ENCODE data around the gene SPACDR. TPM values are rescaled to one million over a fixed set of nuclear protein-coding genes. Genes with fewer than 3 reads are reported as not detected.

Gene SPACDR
- total and polyA plus RNA-seq, 9 of the 15 experiments (the other 6 are each of a cell fraction or from before 2014, with no cell fraction given), result 0.07 to 0.55 (median 0.14) TPM; not detected in 1

GRCh38 chr7:100428199-100428966 is 35.7 kb downstream of the SPACDR start, which contains the start of gene ZCWPW1 (continued):
- peak; percentile 96 for TF ChIP-seq TAF1 (IDR thresholded peaks at IDR 0.05; ENCODE audit: control insufficient read depth, extremely low read depth, insufficient read depth, low read length, severe bottlenecking)
- TF ChIP-seq ZNF280B (CRISPR knock-in tag; IDR thresholded peaks at IDR 0.05), result 0 out of 2 replicates have a peak, but pooled peaks have one; percentile 17
- peak; percentile 97 for TF ChIP-seq PML (IDR thresholded peaks at IDR 0.05; ENCODE audit: low read length)
- 0 out of 2 replicates have a peak, but pooled peaks have one; percentile 65 for TF ChIP-seq SRSF3 (IDR thresholded peaks at IDR 0.05; ENCODE audit: insufficient read depth, low read length)
- peak; percentile 57 for TF ChIP-seq SMAD1 (IDR thresholded peaks at IDR 0.05; ENCODE audit: low read depth, low read length, partially characterized antibody)
- TF ChIP-seq GABPB2 (CRISPR knock-in tag; conservative IDR thresholded peaks at IDR 0.05), result peak; percentile 80; the same call in 1 of the 2 replicates
- TF ChIP-seq ZNF324 (CRISPR knock-in tag; IDR thresholded peaks at IDR 0.05), result 0 out of 2 replicates have a peak, but pooled peaks have one; percentile 43
- TF ChIP-seq, protein P1, sequence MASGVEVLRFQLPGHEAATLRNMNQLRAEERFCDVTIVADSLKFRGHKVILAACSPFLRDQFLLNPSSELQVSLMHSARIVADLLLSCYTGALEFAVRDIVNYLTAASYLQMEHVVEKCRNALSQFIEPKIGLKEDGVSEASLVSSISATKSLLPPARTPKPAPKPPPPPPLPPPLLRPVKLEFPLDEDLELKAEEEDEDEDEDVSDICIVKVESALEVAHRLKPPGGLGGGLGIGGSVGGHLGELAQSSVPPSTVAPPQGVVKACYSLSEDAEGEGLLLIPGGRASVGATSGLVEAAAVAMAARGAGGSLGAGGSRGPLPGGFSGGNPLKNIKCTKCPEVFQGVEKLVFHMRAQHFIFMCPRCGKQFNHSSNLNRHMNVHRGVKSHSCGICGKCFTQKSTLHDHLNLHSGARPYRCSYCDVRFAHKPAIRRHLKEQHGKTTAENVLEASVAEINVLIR (CRISPR knock-in tag; IDR thresholded peaks at IDR 0.05), result no peak
- TF ChIP-seq TCFL5 (CRISPR knock-in tag; conservative IDR thresholded peaks at IDR 0.05), result no peak
- peak; percentile 90; the same call in 1 of the 2 replicates for TF ChIP-seq JUN (IDR thresholded peaks at IDR 0.05; ENCODE audit: borderline replicate concordance, low read depth, low read length)
- peak; percentile 96 for TF ChIP-seq JUN (CRISPR knock-in tag; IDR thresholded peaks at IDR 0.05; ENCODE audit: borderline replicate concordance)
- TF ChIP-seq PATZ1 (CRISPR knock-in tag; IDR thresholded peaks at IDR 0.05; ENCODE audit: borderline replicate concordance), result peak; percentile 86; the same call in 1 of the 2 replicates
- TF ChIP-seq ZNF584 (CRISPR knock-in tag; IDR thresholded peaks at IDR 0.05; ENCODE audit: low read depth), result peak; percentile 24; the same call in 1 of the 2 replicates
- TF ChIP-seq FOXM1 (IDR thresholded peaks at IDR 0.05; ENCODE audit: low read depth), result peak; percentile 46
- peak; percentile 86; the same call in 1 of the 2 replicates for TF ChIP-seq FOXM1 (CRISPR knock-in tag; IDR thresholded peaks at IDR 0.05; ENCODE audit: low read depth)
- 0 out of 2 replicates have a peak, but pooled peaks have one; percentile 73 for TF ChIP-seq RBM15 (IDR thresholded peaks at IDR 0.05; ENCODE audit: insufficient read depth, low read length)
- no peak; the same call in 1 of the 2 replicates for TF ChIP-seq RAD51 (IDR thresholded peaks at IDR 0.05; ENCODE audit: borderline replicate concordance, low read depth)
- 0 out of 2 replicates have a peak, but pooled peaks have one; percentile 55 for TF ChIP-seq ZNF445 (CRISPR knock-in tag; IDR thresholded peaks at IDR 0.05; ENCODE audit: low read depth)
- no peak for TF ChIP-seq SP2 (IDR thresholded peaks at IDR 0.05; ENCODE audit: extremely low read depth, low read depth, low read length, poor library complexity, severe bottlenecking)
- no peak for TF ChIP-seq FOS (IDR thresholded peaks at IDR 0.05; ENCODE audit: extremely low read depth, insufficient read length)
- peak; percentile 92; the same call in 1 of the 2 replicates for TF ChIP-seq ILF3 (IDR thresholded peaks at IDR 0.05; ENCODE audit: borderline replicate concordance)
- peak; percentile 79 for TF ChIP-seq ARID1B (IDR thresholded peaks at IDR 0.05)

All from K562 (cell line).